NCI-H1436 (cell line): ENCODE measurements around the gene MPP7.
"Not testable (repeated sequence)": the region's sequence is repeated elsewhere in the genome, so short reads cannot be mapped to it uniquely, and the experiment has no call there.

Source experiments
- DNase-seq: peaks from one replicate; lab custom pipeline; 2025; lab: John Stamatoyannopoulos, UW

MPP7 gene

DNA sequence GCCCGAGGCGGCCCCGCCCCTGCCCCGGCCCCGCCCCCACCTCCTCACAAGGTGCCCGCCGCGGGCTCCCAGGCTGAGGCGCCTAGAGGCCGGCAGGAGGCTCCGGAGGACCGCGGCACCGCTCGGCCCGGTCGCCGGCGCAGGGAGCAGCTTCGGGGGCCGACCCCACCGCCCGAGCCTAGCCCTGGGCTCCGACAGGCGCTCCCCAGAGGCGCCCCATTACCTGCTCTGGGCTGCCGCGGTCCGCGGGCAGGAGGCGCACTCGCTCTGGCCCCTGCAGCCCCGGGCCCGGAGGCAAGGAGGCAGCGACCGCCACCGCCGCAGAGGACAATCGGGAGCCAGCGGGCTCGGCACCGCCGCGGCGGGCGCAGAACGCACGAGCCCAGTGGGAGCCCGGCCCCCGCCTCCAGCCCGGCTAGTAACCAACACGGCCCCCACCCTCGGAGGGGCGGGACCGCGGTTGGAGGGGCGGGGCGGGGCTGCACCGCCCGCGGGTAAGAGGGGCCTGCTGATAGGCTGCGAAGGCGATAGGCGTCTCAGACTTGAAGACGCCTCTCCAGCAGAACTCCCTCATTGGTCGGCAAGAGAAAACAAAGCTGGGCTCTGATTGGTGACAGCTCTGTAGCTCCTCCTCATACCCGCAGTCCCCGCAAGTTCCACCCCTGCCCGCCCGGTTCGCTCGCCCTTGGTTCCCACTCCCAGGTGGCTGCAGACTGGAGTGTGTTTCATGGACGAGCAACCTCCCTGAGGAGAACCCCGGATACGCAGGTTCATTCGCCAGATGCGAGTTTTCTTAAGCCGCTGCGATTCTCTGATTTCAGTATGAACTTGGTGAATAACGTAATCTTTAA, at the start of gene MPP7:
Gene MPP7 (minus strand): TSS at position 427 of the 851 bp plus-strand sequence. CDS start 64,460 bp downstream, outside the sequence.
- DNase-seq, result peak; percentile 98

DNA sequence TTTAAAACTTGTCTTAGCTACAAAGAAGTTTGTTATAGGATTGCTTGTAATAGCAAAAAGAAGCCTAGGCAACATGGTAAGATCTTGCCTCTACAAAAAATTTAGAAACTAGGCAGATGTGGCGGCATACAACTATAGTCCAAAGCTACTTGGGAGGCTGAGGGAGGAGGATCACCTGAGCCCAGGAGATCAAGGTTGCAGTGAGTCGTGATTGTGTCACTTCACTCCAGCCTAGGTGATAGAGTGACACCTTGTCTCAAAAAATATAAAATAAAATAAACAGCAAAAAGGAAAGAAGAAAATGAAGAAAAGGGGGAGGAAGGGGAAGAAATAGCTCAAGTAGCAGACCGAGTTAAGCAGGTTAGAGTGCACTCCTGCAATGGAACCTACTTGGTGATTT, 47.0 kb upstream of the MPP7 start:
- no peak for DNase-seq

DNA sequence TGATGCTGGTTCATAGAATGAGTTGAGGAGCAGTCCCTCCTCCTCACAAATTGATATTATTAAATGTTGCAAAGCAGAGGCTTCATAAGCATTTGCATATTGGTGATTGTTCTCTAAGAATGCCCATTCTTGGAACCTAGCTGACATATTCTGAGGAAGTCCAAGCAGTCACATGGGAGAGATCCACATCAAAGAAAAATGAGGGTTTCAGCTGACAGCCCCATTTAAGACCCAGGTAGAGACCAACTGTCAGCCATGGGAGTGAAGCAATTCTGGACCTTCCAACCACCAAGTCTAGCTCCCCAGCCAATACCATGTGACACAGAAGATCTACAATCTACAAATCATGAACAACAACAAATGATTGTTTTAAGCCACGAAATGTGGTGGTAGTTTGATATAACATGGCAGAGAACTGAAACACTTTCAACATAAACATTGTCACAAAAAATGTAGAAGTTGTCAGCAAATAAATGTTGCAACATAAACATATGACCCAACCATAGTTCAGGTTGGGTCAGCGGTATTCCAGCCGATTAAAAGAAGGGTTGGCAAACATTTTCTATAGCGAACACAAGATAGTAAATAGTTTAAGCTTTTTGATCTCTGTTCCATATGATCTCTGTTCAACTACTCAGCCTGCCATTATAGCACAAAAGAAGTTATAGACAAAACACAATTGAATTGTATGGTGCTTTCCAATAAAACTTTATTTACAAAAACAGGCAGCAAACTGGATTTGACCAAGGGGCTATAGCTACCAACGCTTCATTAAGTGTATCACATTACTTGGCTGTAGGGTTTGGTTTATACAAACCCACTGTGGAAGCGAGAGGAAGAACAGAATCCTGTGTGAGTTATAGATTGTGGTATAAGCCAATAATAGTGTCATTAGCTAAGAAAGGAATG, 41.4 kb upstream of the MPP7 start:
- no peak for DNase-seq

DNA sequence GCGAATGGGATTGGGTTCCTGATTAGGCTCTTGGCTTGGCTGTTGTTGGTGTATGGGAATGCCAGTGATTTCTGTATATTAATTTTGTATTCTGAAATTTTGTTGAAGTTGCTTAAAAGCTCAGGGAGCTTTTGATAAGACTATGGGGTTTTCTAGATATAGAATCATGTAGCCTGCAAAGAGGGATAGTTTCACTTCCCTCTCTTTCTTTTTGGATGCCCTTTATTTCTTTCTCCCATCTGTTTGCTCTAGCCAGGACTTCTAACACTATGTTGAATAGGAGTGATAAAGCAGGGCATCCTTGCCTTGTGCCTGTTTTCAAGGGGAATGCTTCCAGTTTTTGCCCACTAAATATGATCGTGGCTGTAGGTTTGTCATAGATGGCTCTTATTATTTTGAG, 40.4 kb upstream of the MPP7 start:
- no peak for DNase-seq

DNA sequence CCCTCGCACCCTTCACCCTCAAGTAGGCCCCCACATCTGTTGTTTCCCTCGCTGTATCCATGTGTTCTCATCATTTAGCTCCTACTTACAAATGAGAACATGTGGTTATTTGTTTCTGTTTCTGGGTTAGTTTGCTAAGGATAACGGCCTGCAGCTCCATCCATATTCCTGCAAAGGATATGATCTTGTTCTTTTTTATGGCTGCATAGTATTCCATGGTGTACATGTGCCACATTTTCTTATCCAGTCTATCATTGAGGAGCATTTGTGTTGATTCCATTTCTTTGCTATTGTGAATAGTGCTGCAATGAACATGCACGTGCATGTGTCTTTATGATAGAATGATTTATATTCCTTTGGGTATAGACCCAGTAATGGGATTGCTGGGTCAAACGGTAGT, 38.8 kb upstream of the MPP7 start:
- not testable (repeated sequence) for DNase-seq

DNA sequence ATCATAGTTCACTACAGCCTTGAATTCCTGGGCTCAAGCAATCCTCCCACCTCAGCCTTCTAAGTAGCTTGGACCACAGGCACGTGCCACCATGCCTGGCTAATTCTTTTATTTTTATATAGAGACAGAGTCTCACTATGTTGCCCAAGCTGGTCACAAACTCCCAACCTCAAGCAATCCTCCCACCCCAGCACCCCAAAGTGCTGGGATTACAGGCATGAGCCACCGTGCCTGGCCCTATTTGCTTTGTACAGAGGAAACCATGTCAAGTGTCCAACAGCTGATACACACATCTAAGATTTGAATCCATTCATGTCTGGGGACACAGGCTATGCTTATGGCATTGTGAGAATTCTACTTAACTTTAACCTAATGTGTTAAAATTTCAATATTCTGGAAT, 29.9 kb upstream of the MPP7 start:
- DNase-seq, result no peak

DNA sequence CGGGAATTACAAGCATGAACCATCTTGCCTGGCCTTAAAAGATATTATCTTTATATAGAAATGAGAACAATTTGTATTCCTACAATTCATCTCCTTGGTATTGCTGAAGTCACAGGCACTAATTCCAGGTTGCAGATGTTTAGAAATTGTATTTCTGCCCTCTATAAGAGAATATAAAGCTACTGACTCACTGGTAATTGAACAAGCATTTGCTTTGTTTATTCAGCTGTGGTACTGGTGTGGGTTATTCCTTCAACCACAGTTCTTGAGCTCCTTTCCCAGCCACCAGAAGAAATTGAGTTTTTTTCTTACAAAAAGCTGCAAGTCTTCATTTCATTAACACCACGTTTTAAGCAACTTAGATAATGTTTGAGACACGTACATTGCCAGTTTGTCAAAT, 29.0 kb upstream of the MPP7 start:
- DNase-seq, result no peak

DNA sequence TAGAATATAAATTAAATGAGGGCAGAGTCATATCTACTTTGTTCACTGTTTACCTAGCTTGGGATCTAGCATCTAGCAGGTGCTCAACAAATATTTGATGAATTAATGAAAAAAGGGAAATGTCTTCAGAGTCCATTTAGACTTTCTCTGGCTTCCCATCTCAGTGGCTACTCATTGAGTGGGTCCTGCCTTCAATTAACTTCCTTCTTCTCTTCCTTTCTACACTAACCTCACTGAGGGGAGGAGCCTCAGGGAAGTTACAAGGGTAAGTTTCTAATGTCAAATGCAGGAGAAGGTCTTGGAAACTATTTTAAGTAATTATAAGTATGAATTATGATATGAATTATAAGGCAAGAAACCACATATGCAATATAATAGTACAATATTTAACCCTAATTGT, 28.2 kb upstream of the MPP7 start:
- DNase-seq, result no peak

DNA sequence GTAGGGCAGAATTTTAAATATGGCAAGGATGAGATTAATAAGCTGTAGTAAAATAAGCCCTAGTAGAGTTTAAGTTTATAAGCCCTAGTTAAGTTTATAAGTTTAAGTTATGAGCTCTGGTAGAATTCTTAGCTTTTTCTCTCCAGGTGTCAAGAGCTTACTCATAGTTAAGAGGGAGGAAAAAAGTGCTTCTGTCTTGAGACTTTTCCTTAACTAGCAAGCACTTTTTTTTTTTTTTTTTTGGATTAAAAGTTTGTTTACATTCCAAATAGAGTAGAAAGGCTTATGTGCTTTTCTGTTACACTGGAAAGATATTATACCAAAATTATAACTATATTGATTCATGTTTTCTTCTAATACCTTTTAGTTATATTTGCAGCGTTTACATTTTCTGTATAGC, 25.5 kb upstream of the MPP7 start:
- DNase-seq, result no peak

DNA sequence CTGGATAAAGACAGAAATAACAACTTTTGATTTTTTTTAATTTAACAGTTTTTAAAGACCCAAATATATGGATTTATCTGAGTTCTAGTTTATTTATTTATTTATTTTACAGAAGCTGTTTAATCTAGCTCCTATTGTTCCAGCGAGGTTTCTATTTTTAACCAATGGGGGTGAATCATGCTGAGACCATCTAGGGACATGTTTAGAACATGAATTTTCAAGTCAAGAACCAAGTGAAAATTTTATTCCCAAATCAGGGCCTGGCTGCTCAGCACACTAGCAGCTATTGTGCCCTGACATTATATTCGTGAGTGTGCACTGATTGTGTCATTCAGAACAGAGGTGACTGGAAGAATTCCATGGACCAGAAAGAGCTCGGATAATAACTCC, 24.6 kb upstream of the MPP7 start:
- no peak for DNase-seq

DNA sequence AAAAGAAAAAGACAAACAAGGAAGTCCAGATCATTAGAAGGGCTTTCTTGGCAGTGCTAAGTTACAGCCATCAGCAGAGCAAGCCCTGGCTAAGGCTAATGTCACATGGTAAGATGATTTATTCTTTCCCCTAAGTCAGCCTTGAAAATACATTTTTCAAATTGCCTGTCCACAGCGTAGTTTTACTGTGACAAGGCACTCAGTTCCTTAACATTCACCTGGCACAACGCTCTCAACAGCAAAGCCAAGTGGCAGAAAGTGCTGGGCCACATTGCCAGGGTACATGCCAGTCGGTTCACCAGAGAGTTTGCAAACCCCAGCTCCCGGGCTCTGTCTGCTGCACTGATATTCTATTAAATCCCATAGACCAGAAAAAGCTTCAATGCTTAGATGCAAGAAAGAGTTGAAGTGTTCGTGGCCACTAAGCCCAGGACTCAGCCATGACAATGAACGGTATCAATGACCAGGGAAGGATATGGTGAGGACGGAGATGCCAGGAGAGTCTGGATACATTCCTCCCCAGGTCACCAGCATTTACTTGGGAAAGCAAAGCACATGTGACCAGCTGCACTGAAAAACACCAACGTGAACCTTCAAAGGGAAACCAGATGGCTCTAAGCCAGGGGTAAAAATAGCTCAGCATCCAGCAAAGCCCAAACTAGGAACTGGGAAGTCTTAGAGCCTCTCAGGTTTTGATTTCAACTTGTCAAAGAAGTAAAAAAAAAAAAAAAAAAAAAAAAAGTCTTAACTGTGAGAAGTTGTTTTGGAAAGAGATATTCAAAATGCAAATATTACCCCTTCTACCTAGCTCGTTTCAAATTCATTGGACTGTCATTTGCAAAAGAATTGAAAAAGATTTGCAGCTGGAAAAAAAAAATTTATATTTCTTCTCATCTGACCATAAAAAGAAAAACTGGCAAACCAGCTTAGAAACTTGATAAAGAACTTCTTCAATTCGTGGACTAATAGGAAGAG, 23.9 kb upstream of the MPP7 start:
- no peak for DNase-seq

DNA sequence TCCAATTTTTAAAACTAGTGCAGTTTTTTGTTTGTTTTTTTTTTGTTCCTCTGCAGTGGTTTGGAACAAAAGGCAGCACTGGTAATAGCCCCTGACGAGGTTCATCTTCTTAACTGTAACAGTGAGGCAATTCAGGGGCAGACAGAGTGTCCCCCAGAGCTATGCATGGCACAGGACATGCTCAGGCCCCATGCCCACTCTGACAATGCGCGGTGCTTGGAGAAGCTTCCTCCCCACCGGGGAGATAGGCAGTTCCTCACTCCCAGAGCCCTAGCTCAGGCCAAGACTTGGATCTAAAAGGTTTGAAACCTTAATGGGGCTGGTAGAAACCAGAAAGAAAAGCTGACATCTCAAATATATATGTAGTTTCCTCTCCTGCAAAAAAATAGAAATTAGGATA, 17.9 kb upstream of the MPP7 start:
- DNase-seq, result no peak

DNA sequence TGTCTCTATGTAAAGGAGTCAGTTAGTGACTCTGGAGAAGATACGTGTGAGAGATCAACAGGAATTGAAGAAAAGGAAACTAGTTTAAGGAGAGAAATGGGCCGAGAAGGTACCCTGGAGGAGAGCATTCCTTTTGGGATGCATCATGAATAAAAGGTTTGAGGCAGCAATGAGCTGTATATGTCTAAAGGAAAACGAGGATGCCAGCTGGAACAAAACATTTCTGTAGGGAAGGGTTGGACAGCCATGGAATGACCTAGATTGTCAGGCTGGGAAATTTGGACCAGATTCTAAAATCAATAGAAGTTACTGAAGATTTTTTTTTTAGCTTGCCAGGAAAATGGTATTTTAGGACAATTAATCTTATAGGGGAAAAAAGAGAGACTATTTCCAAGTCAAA, 17.2 kb upstream of the MPP7 start:
- DNase-seq, result no peak

DNA sequence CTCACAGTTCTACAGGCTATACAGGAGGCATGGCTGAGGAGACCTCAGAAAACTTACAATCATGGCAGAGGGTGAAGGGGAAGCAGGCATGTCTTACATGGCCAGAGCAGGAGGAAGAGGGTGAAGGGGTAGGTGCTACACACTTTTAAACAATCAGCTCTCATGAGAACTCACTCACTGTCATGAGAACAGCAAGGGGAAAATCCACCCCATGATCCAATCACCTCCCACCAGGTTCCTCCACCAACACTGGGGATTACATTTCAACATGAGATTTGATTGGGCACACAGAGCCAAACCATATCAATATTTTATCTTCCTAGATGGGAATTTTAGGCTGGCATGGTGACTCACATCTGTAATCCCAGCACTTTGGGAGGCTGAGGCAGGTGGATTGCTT, 16.2 kb upstream of the MPP7 start:
- not testable (repeated sequence) for DNase-seq

DNA sequence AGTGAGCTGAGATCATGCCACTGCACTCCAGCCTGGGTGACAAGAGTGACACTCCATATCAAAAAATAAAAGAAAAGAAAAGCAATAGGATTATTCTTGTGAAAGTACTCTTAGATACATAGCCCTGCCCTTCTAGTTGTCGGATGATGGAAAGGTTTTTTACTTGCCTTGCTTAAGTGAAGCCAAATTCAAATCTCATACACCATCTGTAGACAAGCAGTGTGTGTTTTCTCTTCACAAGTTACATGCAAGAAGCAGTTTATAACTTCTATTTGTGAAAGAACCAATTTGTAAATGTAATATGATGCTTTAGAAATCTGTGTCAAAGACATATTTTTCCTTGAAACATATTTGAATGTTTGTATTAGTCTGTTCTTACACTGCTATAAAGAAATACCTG, 15.8 kb upstream of the MPP7 start:
- no peak for DNase-seq

DNA sequence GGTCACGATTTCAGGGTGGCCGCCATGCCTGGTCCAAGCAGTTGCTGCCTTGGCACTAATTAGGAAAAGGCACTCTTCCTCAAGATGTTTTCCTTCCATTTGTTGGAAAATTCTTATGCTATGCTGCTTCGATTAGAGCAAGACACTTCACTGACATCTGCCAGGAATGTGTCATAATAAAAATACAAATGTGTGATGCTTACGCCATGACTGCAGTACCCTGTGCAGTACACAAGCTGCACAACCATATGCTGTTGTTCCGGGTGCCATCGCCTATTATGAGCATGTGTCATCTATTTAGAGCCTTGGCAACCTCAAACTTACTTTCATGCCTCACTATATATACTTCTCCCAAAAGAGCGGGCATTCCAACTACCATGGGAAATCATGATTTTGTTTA, 14.9 kb upstream of the MPP7 start:
- no peak for DNase-seq

DNA sequence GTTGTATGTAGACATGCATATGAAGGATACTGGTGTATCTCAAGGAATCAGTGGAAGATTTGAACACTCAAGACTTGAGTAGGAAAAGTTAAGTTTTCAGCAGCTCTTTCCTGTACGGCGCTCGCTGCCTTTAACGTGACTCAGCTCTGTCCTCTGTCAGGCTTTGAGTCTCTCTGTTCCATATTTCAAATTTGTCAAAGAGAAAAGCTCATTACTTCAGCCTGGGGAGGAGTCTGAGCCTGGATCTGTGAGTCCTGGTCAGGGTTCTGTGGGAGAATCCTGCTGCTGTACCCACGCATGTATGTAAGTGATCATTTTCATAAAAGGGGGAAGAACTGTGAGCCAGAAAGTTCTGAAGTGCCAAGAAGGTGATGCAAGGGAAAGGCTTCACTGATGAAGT, 13.8 kb upstream of the MPP7 start:
- DNase-seq, result no peak

DNA sequence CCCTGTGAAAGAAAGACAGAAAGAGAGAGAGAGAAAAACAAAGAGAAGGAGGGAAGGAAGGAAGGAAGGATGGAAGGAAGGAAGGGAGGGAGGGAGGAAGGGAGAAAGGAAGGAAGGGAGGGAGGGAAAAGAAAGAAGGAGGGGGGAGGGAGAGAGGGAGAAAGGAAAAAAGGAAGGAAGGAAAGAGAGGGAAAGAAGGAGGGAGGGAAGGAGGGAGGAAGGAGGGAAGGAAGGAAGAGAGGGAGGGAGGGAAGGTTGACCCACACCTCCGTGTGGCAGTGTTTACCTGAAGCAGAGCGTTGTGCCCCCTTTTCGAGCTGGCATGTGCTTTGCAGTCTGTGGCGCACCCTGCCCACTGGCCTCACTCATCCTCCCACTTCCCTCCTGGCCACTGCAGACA, 12.3 kb upstream of the MPP7 start:
- no peak for DNase-seq

DNA sequence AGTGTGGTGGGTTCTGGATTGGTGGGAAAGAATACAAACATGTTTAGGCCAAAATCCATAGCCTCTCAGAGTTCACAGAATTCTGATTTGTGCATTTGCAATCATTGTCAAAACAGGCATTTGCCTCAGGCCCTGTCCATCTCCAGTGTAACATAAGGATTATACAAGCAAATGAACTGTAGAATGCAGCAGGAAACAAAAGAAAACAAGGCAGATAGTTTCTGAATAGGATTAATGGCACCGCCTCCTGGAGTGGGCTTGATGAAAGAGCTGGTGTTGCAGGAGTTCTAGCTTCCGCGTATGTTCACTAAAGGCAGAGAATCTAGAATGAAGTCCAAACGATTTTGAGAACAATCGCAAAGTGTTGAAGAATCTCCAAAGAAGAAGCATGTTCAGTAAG, 11.3 kb upstream of the MPP7 start:
- DNase-seq, result no peak

DNA sequence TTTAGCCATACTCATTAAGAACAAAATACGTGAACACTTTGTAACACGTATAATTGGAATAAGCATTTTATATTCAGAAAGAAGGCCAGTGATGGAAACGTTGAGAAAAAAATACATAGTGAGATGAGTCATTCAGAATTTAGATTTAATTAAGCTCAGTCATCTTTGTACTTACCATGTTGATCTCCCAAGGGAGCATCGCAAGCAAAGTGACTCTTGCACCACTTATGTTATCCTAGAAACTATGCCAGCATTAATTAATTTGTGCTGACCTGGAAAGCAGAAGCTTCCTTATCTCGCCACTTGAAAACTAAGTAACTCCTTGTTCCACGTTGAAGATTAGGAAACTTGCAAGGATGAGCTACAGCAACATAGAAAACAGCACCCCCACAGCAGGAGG, 9.7 kb upstream of the MPP7 start:
- peak; percentile 19 for DNase-seq

DNA sequence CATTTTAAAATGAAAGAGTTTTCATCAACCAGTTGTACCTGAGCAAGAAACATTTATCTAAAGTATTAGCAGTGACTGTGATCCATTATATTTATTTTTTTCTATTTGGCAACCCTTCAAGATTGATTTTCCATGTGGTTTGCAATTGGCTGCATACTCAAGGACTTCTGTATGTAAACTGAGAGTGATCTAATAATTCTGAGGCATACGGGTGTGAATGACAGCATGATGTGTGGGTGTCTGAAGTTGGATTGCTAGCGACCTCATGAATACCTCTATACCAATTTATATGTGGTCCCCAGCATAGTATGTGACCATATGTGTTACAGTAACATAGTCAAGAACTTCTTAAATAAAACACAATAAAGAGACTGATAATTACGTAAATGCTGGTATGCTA, 8.2 kb upstream of the MPP7 start:
- no peak for DNase-seq

DNA sequence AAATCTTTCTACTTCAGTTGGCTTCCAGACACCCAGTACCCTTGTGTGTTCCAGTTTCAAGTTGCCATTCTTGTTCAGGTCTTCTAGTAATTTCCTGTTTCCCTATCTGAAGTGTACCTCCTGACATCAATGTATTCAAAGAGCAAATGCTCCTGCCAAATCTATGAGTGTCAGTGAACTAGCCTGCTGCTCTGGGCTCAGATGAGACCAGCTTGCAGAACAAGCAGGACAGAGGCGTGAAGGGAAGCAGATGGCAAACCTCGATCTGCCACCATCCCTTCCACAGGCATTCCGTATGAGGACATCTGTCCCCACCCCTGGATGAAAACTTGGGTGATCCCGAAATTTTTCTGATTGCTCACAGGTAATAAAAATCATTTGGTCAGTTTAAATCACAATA, 4.4 kb upstream of the MPP7 start:
- no peak for DNase-seq
